MCF 10A (cell line): ENCODE results near the gene ELOA. TPM values are rescaled to one million over a fixed set of nuclear protein-coding genes. Genes with fewer than 3 reads are reported as not detected.

Experiments
- BruUV-seq: library from RNA; stranded (reverse); fragments of 400-500 nt; replicated peaks from 2 replicates; lab custom pipeline; 2021; lab: Mats Ljungman, UMichigan
- CTCF ChIA-PET: fragments of 300-600 bp; sonication (Branson Sonifier 250); formaldehyde crosslinking; extraction: SDS; loops from one replicate; lab custom pipeline; 2021; ENCODE audit warnings: antibody characterized with exemption, inconsistent platforms; lab: Yijun Ruan, JAX
- POLR2A ChIA-PET: fragments of 300-600, 350-650 bp; sonication (Branson Sonifier 250); formaldehyde crosslinking; extraction: SDS; loops from one replicate; lab custom pipeline; 2020; ENCODE audit warnings: antibody characterized with exemption, inconsistent platforms; lab: Yijun Ruan, JAX
- DNase-seq: peaks from one replicate; pipeline ENCODE4 v3.0.0-alpha.2; 2018; ENCODE audit not compliant: unreplicated experiment
- H3K27ac Mint-ChIP-seq: one replicate; pipeline ENCODE4 v1.8.0; 2022; ENCODE audit warnings: mild to moderate bottlenecking, low read depth, mixed read lengths; ENCODE audit not compliant: unreplicated experiment
- H3K27me3 Mint-ChIP-seq: one replicate; pipeline ENCODE4 v1.8.0; 2022; ENCODE audit warnings: mixed read lengths; ENCODE audit not compliant: insufficient read depth, unreplicated experiment
- H3K36me3 Mint-ChIP-seq: one replicate; pipeline ENCODE4 v1.8.0; 2022; ENCODE audit warnings: mild to moderate bottlenecking, moderate library complexity, mixed read lengths; ENCODE audit not compliant: insufficient read depth, unreplicated experiment
- H3K4me1 Mint-ChIP-seq: one replicate; pipeline ENCODE4 v1.8.0; 2022; ENCODE audit warnings: mixed read lengths; ENCODE audit not compliant: insufficient read depth, unreplicated experiment
- H3K4me3 Mint-ChIP-seq: one replicate; pipeline ENCODE4 v1.8.0; 2022; ENCODE audit warnings: mild to moderate bottlenecking, moderate library complexity, mixed read lengths; ENCODE audit not compliant: unreplicated experiment
- H3K9me3 Mint-ChIP-seq: one replicate; pipeline ENCODE4 v1.8.0; 2022; ENCODE audit warnings: mixed read lengths; ENCODE audit not compliant: unreplicated experiment
- intact Hi-C: fragments of 100-400 bp; cut with micrococcal nuclease; formaldehyde crosslinking; loops from 2 replicates; pipeline ENCODE4 v1.14.1; 2022
- total RNA-seq: library from RNA; stranded (reverse); gene quantifications from 2 replicates; pipeline ENCODE4 v1.2.3, GENCODE V29; 2022
- TF ChIP-seq, protein P1 (sequence below): fragments of 200-600 bp; IDR thresholded peaks from one replicate; pipeline ENCODE4 v1.8.0; 2022; ENCODE audit warnings: antibody characterized with exemption, mild to moderate bottlenecking; ENCODE audit not compliant: unreplicated experiment

The ELOA gene
- total RNA-seq, 1 experiment from 2014 or later = 68.3 TPM

DNA sequence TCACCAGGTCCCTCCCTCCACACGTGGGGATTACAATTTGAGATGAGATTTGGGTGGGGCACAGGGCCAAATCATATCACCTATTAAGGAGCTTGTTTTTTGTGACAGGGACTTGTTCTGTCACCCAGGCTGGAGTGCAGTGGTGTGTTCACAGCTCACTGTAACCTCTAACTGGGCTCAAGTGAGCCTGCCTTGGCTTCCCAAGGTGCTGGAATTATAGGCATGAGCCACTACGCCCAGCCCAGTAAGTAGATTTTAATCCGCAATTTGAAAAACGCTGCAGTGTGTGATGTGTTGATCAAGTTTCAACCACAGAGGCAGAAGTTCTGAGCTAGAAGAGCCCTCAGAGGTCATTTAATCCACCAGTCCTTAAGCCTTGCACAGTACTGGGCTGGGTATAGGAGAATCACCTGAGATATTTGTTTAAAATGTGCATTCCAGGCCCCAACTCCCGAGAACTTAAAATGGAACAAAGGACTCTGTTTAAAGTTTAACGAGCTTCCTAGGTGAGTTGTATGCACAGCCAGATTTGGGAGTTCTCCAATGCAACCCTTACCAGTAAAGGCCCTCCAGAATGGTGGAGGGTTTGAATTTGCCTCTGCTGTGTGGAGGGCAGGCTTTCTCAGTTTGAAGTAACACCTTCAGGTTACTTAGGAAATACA is 38.3 kb upstream of the ELOA start:
- no peak for DNase-seq
- ChIA-PET CTCF (interaction anchor here (0.6 to 1.4 kb wide), 2 partner anchors 9 to 378 kb away, joined by 3 to 10 read pairs; no protein-coding TSS in a partner anchor), POLR2A (interaction anchor here (0.8 to 2.1 kb wide), 4 partner anchors 10 to 38 kb away, joined by 3 to 11 read pairs (median 6); partner anchors contain the start of genes ELOA and RPL11)
- H3K4me1 Mint-ChIP-seq = peaks cover 6% of the 10 kb centered on the region
- H3K4me3 Mint-ChIP-seq = no peak overlapping the region
- intact Hi-C loops = no loop called here
- no peaks in the 10 kb centered on the region for H3K27me3 Mint-ChIP-seq
- no peak overlapping the region for H3K27ac Mint-ChIP-seq
- TF ChIP-seq, protein P1, sequence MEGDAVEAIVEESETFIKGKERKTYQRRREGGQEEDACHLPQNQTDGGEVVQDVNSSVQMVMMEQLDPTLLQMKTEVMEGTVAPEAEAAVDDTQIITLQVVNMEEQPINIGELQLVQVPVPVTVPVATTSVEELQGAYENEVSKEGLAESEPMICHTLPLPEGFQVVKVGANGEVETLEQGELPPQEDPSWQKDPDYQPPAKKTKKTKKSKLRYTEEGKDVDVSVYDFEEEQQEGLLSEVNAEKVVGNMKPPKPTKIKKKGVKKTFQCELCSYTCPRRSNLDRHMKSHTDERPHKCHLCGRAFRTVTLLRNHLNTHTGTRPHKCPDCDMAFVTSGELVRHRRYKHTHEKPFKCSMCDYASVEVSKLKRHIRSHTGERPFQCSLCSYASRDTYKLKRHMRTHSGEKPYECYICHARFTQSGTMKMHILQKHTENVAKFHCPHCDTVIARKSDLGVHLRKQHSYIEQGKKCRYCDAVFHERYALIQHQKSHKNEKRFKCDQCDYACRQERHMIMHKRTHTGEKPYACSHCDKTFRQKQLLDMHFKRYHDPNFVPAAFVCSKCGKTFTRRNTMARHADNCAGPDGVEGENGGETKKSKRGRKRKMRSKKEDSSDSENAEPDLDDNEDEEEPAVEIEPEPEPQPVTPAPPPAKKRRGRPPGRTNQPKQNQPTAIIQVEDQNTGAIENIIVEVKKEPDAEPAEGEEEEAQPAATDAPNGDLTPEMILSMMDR = no peak
- no peaks in the 10 kb centered on the region for H3K9me3 Mint-ChIP-seq
- H3K36me3 Mint-ChIP-seq = peaks cover 86% of the 10 kb centered on the region
- no TSS peak for BruUV-seq

DNA sequence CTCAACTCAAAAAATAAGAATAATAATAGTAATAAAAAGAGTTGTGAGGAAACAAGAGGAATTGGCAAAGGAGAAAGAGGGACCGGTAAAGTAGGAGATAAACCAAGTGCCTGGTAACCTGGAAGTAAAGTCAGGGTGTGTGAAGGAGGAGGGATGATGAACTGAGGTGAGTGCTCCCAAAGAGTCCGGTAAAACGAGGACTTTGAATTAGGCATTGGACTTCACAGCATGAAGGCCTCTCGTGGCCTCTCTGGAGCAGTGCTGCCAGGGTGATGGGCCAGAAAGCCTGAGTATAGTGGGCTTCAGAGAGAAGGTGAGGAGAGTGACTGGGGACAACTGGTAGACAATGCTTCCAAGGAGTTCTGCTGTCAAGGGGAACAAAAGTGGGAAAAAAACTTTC is 34.0 kb upstream of the ELOA start:
- Mint-ChIP-seq H3K4me3 (no peak overlapping the region), H3K27ac (peak overlapping the region; percentile 28), H3K27me3 (no peaks in the 10 kb centered on the region), H3K4me1 (no peaks in the 10 kb centered on the region), H3K36me3 (peaks cover 57% of the 10 kb centered on the region), H3K9me3 (no peaks in the 10 kb centered on the region)
- CTCF ChIA-PET = no interaction called here
- intact Hi-C loops = no loop called here
- no TSS peak for BruUV-seq
- TF ChIP-seq, protein P1 = no peak
- POLR2A ChIA-PET = no interaction called here
- DNase-seq = no peak

DNA sequence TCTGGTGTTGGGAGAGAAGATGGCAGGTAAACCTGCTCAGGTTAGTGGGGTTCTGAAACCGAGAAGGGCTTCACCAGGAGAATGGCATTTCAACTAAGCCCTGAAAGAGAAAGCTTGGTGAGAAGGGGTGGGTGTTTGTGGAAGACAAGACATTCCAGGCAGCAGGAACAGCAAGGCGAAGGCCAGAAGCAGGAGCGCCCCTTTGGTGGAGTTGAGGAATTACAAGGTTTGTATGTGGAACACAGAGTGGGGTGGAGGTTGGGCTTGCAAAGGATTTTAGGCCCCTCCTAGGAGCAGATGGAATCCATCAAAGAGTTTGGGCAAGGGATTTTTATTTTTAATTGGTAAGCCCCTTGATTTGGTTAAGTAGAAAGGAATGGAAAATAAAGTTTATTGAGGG is 24.8 kb upstream of the ELOA start:
- CTCF ChIA-PET = no interaction called here
- Mint-ChIP-seq H3K27ac (no peak overlapping the region), H3K4me1 (peaks cover 16% of the 10 kb centered on the region), H3K9me3 (no peaks in the 10 kb centered on the region), H3K36me3 (peaks cover 19% of the 10 kb centered on the region), H3K4me3 (no peak overlapping the region), H3K27me3 (no peaks in the 10 kb centered on the region)
- intact Hi-C loops = no loop called here
- no TSS peak for BruUV-seq
- POLR2A ChIA-PET = interaction anchor here (0.5 to 2.1 kb wide), 3 partner anchors 15 to 87 kb away, joined by 3 to 8 read pairs (median 3); partner anchors contain the start of gene RPL11
- DNase-seq = peak; percentile 61
- TF ChIP-seq, protein P1 = peak; percentile 56

DNA sequence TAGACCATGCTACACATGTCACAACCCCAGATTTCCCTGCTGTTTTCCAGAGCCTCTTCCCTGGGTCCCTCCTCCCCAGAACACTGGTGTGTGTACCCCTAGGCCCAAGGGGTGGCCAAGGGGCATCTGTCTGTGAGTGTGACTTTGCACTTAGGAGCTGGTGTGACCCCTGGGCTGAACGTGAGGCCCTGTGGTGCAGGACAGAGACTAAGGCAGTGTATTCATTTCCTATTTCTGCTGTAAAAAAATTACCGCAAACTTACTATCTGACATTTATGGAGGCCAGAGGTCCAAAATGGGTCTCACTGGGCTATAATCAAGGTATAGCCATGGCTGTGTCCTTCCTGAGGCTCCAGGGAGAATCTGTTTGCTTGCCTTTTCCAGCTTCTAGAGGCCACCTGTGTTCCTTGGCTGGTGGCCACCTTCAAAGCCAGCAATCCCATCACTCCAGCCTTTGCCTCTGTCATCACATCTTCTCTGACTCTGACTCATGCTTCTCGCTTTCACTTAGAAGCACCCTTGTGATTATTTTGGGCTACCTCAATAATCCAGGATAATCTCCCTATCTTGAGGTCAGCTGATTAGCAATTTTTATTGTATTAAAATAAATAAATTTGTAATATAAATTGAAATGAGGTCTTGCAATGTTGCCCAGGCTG is 24.0 kb upstream of the ELOA start:
- POLR2A ChIA-PET = interaction anchor here (2.1 kb wide), 1 partner anchor 27 kb away, joined by 8 read pairs; the partner anchor contains the start of gene RPL11
- no peaks in the 10 kb centered on the region for H3K27me3 Mint-ChIP-seq
- H3K9me3 Mint-ChIP-seq = no peaks in the 10 kb centered on the region
- no TSS peak for BruUV-seq
- intact Hi-C loops = no loop called here
- H3K4me1 Mint-ChIP-seq = peaks cover 16% of the 10 kb centered on the region
- peak; percentile 82 for DNase-seq
- H3K36me3 Mint-ChIP-seq = peaks cover 22% of the 10 kb centered on the region
- no peak overlapping the region for H3K27ac Mint-ChIP-seq
- no peak overlapping the region for H3K4me3 Mint-ChIP-seq
- TF ChIP-seq, protein P1 = no peak
- CTCF ChIA-PET = interaction anchor here (0.7 kb wide), 1 partner anchor 369 kb away, joined by 3 read pairs; no protein-coding TSS in a partner anchor
